Left forelimb (tissue), 1 donor: ENCODE data around the gene FBXO47.

Experiments used
- DNase-seq: peaks from one replicate; pipeline ENCODE4 v3.0.0-alpha.2; 2018; ENCODE audit warnings: low spot score

Gene FBXO47

GRCh38 chr17:38905375-38905774, 61.8 kb downstream of the FBXO47 start:
- no peak for DNase-seq

DNA sequence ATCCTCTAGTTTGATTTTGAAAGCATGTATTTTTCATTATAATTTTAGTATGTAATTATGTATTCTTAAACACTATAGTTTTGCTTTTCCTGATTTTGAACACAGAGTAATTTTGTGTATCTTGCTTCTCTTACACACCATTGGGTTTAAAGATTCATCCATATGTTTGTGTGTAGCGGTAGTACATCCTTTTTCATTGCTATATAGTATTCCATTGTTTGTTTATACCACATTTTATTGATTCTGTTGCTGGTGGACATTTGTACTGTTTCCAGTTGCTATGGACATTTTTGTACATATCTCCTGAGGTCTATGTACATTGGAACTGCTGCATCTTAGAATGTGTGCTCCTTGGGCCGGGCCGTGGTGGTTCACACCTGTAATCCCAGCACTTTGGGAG, 62.3 kb downstream of the FBXO47 start:
- DNase-seq = no peak

- DNase-seq = no peak
These were observed 63.8 kb downstream of the FBXO47 start for GRCh38 chr17:38903404-38903803.

GRCh38 chr17:38900978-38901656, 66.1 kb downstream of the FBXO47 start:
- no peak for DNase-seq

GRCh38 chr17:38899421-38899820, 67.8 kb downstream of the FBXO47 start:
- DNase-seq = no peak

DNA sequence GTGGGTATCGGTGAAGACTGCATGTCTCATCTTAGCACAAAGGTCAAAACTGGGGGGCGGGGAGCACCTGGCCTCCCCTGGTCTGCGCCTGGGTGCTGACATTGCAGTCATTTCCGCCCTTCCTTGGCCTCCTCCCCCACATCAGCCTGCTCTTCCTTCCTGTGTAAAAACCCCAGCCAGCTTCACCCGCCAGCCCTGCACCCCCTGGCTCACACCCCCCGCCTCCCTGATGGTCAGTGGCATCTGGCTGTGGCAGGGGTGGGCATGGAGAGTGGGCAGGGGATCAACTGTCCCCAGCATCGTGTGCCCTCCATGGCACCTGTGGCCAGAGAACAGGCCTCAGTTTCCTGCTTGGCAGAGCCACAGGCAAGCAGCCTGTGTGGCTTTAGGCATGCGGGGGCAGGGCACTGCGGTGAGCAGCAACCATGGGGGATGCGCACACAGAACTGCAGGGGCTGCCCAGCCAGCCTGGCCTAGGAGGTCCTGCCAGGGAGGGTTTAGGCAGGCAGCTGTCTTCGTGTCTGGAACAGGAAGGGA, 68.3 kb downstream of the FBXO47 start:
- DNase-seq = no peak

DNA sequence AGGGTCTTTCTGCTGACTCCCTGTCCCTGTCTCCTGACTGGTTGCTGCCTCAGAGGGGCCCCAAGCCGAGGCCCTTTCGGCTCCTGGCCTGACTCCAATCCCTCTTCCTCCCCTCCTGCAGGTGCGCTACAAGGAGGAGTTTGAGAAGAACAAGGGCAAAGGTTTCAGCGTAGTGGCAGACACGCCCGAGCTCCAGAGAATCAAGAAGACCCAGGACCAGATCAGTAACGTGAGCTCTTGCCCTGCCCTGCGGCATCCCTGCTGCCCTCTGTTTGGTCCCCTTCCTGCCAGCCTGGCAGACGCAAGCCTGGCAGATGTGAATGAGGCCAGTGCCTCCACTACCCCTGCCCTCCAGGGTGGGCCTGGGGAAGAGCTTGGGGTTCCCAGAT, 68.9 kb downstream of the FBXO47 start:
- no peak for DNase-seq

GRCh38 chr17:38897671-38898290, 69.4 kb downstream of the FBXO47 start:
- DNase-seq = no peak

DNA sequence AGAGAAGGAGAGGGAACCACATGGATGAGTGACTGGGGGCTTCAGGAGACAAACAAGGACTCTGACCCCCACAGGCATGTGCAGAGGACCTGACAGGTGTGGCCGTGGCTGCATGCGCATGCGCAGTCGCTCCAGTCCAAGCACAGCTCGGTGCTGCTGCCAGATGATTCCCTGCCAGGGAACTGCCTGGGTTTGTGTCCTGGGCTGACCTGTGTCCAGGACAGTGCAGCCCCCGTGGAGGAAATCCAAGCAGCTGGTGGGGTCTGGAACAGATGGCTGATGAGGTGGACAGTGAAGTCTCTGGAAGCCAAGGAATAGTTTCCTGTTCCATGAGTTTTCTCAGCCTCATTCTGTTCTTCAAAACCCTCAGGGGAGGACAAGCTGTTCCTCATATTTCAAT, 70.0 kb downstream of the FBXO47 start:
- DNase-seq = no peak

- DNase-seq = no peak
These were observed 70.8 kb downstream of the FBXO47 start for GRCh38 chr17:38896346-38896954.

GRCh38 chr17:38894276-38894675, 72.9 kb downstream of the FBXO47 start:
- no peak for DNase-seq

GRCh38 chr17:38893607-38894006, 73.6 kb downstream of the FBXO47 start:
- DNase-seq = no peak

GRCh38 chr17:38893113-38893512, 74.1 kb downstream of the FBXO47 start:
- no peak for DNase-seq

DNA sequence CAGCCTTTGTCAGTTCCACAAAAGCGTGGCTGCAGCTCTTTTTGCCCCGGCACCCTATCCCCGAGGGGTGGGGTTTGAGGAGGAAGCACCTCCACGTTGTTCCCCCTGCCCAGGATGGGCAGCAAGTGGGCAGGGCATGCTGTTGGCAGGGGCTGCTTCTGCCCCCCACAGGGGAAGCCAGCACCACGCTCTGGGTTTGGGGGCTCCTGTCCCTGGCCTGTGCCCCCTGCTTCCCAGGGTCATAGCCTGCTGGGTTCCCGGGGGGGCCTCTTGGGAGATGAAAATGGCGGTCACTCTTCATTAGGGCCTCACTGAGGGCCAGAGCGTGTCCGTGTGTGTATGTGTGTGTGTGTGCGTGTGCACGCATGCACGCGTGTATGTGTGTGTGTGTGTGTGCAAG, 74.6 kb downstream of the FBXO47 start:
- DNase-seq = no peak

DNA sequence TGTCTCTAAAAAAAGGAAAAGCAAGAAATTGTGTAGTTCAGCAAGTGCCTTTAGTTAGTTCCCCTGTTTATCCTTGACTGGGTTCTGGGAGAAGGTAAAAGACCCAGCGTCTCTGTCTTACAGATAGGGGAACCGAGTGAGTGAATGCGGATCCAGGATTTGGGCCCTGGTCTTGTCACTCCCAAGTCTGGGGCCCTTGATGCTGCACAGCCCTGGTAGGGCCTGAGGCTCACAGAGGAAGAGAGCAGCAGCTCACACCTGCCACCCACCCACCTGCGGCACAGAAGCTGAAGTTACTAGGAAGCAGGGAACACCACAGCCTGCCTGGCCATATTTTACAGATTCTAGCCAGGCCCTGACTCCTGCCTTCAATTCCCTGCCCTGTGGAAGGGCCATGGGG, 75.1 kb downstream of the FBXO47 start:
- DNase-seq = no peak

- no peak for DNase-seq
These were observed 75.8 kb downstream of the FBXO47 start for GRCh38 chr17:38891441-38891840.

DNA sequence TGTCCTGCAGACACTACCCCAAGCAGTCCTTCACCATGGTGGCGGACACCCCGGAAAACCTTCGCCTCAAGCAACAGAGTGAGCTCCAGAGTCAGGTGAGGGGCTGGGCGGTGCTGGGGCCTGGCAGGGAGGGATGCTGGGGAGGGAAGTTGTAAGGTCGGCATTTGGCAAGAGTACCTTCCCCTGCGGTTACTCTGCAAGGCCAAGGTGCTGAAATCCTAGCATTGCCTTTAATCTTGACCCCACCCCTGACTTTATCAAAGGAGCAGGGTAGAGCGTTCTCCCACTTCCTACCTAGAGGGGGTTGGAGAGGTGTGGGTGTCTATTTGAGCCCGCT, 76.8 kb downstream of the FBXO47 start:
- no peak for DNase-seq

DNA sequence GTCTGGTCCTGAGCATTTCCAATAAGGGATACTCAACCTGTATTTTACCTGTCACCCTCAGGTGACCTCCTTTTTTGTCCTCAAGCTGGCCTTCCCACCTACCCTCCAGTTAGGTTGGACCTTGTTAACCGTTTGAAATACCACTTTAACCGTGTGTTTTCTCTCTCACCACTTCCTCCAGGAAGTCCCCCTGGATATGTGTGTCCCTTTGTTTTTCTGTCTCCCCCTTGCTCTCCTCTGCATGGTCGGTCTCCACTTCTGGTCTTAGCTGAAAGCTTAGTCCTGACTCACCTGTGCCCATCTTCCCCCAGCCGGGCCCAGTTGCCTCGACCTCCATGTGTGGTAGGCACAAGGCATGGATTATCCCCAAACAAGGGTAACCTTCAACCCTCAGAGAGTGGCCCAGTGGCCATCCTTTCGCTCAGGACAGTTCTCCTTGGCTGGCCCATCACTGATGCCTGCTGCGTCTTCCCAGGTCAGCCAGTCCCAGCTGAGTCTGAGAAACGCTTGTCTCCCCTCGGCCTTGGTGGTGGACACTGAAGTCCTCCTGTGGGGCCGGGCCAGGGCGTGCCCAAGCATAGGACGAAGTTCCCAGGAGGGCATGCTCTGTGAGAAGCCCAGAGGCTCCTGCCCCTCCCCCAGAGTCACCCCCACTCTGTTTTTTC, 77.3 kb downstream of the FBXO47 start:
- no peak for DNase-seq

DNA sequence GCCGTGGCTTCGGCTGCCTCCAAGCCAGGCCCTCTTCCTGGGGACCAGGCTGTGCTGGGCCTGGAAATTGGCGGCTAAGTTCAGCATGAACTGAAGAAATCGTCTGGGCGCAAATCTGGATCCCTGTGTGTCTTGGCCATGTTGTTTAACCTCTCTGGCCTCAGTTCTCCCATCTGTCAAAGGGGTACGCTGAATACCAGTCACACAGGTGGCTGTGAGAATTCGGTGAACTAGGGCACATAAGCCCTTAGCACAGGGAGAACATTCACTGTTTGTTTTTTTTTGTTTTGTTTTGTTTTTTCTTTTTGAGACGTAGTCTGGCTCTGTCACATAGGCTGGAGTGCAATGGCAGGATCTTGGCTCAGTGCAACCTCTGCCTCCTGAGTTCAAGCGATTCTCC, 78.4 kb downstream of the FBXO47 start:
- DNase-seq = no peak

DNA sequence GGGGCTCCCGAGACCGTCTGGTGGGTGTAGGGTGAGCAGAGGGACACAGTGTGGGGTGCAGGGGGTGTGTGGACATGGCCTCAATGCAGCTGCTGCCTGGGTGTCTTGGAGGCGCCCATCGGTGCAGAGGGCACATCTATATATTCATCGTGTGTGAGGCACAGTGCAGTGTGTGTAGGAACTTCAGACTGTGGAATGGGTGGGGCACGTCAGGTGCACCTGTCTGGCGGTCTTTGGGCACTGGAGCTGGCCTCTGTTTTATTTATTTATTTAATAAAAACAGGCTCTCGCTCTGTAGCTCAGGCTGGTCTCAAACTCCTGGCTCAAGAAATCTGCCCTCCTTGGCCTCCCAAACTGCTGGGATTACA, 80.6 kb downstream of the FBXO47 start:
- no peak for DNase-seq
